Activated naive CD4-positive, alpha-beta T cell treated with anti-CD3 and anti-CD28 coated beads for 36 hours (primary cell): ENCODE measurements around the gene ELOB. TPM values are rescaled to one million over a fixed set of nuclear protein-coding genes. Genes with fewer than 3 reads are reported as not detected.
A peak's percentile ranks its signal among the peaks of the same experiment; 100 is the strongest.

Experiments
- CTCF ChIA-PET: fragments of 350-600 bp; sonication (Branson Sonifier 250); formaldehyde crosslinking; loops from one replicate; lab custom pipeline; 2021; ENCODE audit warnings: antibody characterized with exemption; lab: Charles Lee
- DNase-seq: peaks from one replicate; pipeline ENCODE4 v3.0.0-alpha.2; 2020
- H3K27ac Mint-ChIP-seq: one replicate; pipeline ENCODE4 v1.8.0; 2021; ENCODE audit warnings: mild to moderate bottlenecking, mixed read lengths
- H3K27me3 Mint-ChIP-seq: one replicate; pipeline ENCODE4 v1.8.0; 2021; ENCODE audit warnings: low read depth, mixed read lengths
- H3K36me3 Mint-ChIP-seq: one replicate; pipeline ENCODE4 v1.8.0; 2021; ENCODE audit warnings: low read depth, mixed read lengths
- H3K4me1 Mint-ChIP-seq: one replicate; pipeline ENCODE4 v1.8.0; 2021; ENCODE audit warnings: low read depth, mixed read lengths
- H3K4me3 Mint-ChIP-seq: one replicate; pipeline ENCODE4 v1.8.0; 2021; ENCODE audit warnings: mild to moderate bottlenecking, moderate library complexity, mixed read lengths
- H3K9me3 Mint-ChIP-seq: one replicate; pipeline ENCODE4 v1.8.0; 2021; ENCODE audit warnings: mixed read lengths
- intact Hi-C: fragments of 100-400 bp; cut with micrococcal nuclease; formaldehyde crosslinking; loops from one replicate; pipeline ENCODE4 v1.15.1; 2023
- total RNA-seq, 2 experiments: library from RNA; stranded (reverse); gene quantifications; one replicate each; pipeline ENCODE4 v1.2.3, GENCODE V29; 2021

Gene ELOB
- total RNA-seq, 2 experiments from 2014 or later: 177 to 189 TPM

GRCh38 chr16:2817340-2818271, 40.5 kb upstream of the ELOB start:
- Mint-ChIP-seq H3K9me3 (no peaks in the 10 kb centered on the region), H3K36me3 (no peaks in the 10 kb centered on the region), H3K4me3 (peak overlapping the region; percentile 36), H3K27ac (no peak overlapping the region), H3K27me3 (no peaks in the 10 kb centered on the region), H3K4me1 (no peaks in the 10 kb centered on the region)
- intact Hi-C loops: no loop called here
- no peak for DNase-seq
- CTCF ChIA-PET: no interaction called here

GRCh38 chr16:2816751-2817339, 39.8 kb upstream of the ELOB start, which contains the start of gene PRSS21:
Gene PRSS21, plus strand, starts transcription at chr16:2817237. Its CDS starts 32 bp downstream, at chr16:2817269.
- Mint-ChIP-seq H3K27ac (no peak within 1 kb of the TSS), H3K27me3 (no peaks in the 10 kb centered on the region), H3K4me1 (no peaks in the 10 kb centered on the region), H3K4me3 (peak within 1 kb of the TSS; percentile 36), H3K36me3 (no peaks in the 10 kb centered on the region), H3K9me3 (no peaks in the 10 kb centered on the region)
- intact Hi-C loops: no loop called here
- CTCF ChIA-PET: no interaction called here
- DNase-seq: no peak

GRCh38 chr16:2815299-2815771, 38.3 kb upstream of the ELOB start:
- H3K36me3 Mint-ChIP-seq: no peaks in the 10 kb centered on the region
- peaks cover 3% of the 10 kb centered on the region for H3K27me3 Mint-ChIP-seq
- no peaks in the 10 kb centered on the region for H3K4me1 Mint-ChIP-seq
- CTCF ChIA-PET: no interaction called here
- no peak overlapping the region for H3K27ac Mint-ChIP-seq
- H3K4me3 Mint-ChIP-seq: no peak overlapping the region
- intact Hi-C loops: no loop called here
- no peak for DNase-seq
- no peaks in the 10 kb centered on the region for H3K9me3 Mint-ChIP-seq

DNA sequence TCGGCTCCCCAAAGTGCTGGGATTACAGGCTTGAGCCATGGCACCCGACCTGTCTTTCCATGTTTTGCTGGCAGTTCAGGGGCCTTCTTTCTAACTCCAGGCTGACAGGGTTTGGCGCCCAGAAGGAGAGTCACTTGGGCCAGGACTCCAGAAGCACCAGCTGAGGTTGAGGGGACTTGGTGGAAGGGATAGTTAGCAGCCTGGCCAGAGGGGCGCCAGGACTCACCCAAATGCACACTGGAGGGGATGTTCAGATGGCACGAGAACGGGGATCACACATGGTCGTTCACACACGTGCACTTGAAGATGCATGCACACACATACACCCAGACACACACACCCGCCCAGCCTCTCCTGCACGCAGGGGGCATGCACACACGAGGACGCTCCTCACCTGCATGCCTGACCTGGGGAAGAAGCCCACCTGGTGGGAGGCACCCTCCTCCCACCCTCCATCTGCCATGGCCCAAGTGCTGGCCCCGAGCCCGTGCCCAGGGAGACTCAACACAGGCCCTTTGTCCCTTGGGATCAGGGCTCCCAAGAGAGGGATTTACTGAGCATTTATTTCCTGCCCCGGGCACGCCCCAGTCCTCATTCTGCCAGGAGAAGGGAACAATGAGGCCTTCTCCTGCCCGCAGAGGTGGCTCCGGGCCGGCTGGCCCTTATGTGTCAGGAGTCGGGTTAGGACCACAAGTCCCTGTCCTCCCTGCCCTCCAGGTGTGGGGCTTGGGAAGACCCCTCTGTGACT, 37.6 kb upstream of the ELOB start:
- no peaks in the 10 kb centered on the region for H3K4me1 Mint-ChIP-seq
- H3K36me3 Mint-ChIP-seq: no peaks in the 10 kb centered on the region
- CTCF ChIA-PET: interaction anchor here (0.9 to 1.2 kb wide), 2 partner anchors 9 to 24 kb away, joined by 3 to 4 read pairs; no protein-coding TSS in a partner anchor
- intact Hi-C loops: no loop called here
- DNase-seq: no peak
- H3K9me3 Mint-ChIP-seq: no peaks in the 10 kb centered on the region
- peaks cover 6% of the 10 kb centered on the region for H3K27me3 Mint-ChIP-seq
- no peak overlapping the region for H3K27ac Mint-ChIP-seq
- H3K4me3 Mint-ChIP-seq: no peak overlapping the region

DNA sequence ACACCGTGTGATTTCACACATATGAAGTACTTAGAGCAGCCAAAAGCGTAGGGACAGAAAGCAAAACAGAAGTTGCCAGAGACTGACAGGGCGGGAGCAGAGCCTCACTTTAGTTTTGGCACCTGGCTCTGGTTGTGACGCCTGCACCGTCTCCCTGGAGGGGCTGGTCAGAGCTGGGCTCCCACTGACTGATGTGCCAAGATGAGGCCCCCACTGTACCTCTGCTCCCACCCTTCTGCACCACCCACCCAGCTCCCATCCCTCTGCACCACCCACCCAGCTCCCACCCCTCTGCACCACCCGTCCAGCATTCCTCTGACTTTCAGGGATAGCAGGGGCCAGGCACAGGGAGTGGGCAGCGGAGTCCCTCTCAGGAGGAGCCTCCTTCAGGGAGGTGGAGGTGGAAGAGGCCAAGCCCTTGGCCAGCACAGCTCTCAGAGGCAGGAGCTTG, 36.7 kb upstream of the ELOB start:
- Mint-ChIP-seq H3K27me3 (peaks cover 10% of the 10 kb centered on the region), H3K4me3 (no peak overlapping the region), H3K9me3 (no peaks in the 10 kb centered on the region), H3K4me1 (no peaks in the 10 kb centered on the region), H3K27ac (no peak overlapping the region), H3K36me3 (no peaks in the 10 kb centered on the region)
- CTCF ChIA-PET: interaction anchor here (0.9 to 1.2 kb wide), 2 partner anchors 10 to 25 kb away, joined by 3 to 4 read pairs; no protein-coding TSS in a partner anchor
- intact Hi-C loops: no loop called here
- DNase-seq: no peak

DNA sequence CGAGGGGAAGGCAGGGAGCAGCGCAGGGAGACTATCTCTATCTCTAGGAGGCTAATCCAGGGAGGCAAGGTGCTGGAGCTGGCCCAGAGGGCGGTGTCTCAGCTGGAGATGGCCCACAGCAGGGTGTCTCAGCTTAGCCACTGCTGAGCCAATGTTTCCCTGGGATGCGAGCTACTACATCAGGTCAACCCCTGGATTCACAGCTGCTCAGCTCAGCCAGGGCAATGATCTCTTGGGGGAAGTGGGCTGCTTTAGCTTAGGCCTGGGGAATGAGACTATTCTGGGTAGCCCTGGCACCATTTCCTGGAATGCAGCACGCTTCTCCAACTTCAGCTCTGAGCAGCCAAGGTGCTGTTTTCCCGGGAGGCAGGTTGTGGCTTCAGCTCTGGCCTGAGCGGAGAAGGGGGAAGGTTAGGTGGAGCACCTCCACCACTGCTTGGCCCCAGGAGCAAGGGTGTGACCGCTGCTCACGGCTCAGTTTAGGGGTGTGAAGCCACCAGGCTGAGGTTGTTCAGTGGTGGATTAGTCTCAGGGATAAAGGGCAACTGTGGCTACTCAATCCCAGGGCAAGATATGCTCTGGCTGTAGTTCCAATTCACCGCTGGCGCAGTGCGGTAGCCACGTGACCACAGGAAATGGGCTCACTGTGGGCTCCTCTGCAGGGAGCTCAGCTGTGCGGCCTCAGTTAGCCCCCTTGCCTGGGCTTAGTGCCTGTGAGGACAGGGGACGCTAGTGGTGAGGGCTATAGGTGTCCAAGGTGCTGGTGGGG, 34.8 kb upstream of the ELOB start:
- Mint-ChIP-seq H3K27me3 (peaks cover 14% of the 10 kb centered on the region), H3K9me3 (no peaks in the 10 kb centered on the region), H3K4me3 (no peak overlapping the region), H3K27ac (no peak overlapping the region), H3K4me1 (no peaks in the 10 kb centered on the region), H3K36me3 (no peaks in the 10 kb centered on the region)
- intact Hi-C loops: no loop called here
- CTCF ChIA-PET: interaction anchor here (0.8 kb wide), 1 partner anchor 27 kb away, joined by 4 read pairs; no protein-coding TSS in a partner anchor
- DNase-seq: no peak

GRCh38 chr16:2810651-2811050, 33.6 kb upstream of the ELOB start:
- Mint-ChIP-seq H3K4me1 (no peaks in the 10 kb centered on the region), H3K27ac (no peak overlapping the region), H3K27me3 (peaks cover 14% of the 10 kb centered on the region), H3K4me3 (no peak overlapping the region), H3K36me3 (no peaks in the 10 kb centered on the region), H3K9me3 (no peaks in the 10 kb centered on the region)
- intact Hi-C loops: no loop called here
- CTCF ChIA-PET: no interaction called here
- DNase-seq: no peak

GRCh38 chr16:2809149-2809760, 32.2 kb upstream of the ELOB start:
- peaks cover 14% of the 10 kb centered on the region for H3K27me3 Mint-ChIP-seq

GRCh38 chr16:2808181-2808580, 31.1 kb upstream of the ELOB start:
- Mint-ChIP-seq H3K9me3 (peaks cover 13% of the 10 kb centered on the region), H3K4me3 (no peak overlapping the region), H3K27ac (no peak overlapping the region), H3K27me3 (peaks cover 15% of the 10 kb centered on the region), H3K36me3 (no peaks in the 10 kb centered on the region), H3K4me1 (no peaks in the 10 kb centered on the region)
- CTCF ChIA-PET: no interaction called here
- DNase-seq: no peak
- intact Hi-C loops: no loop called here

More at GRCh38 chr16:2809149-2809760, 32.2 kb upstream of the ELOB start:
- H3K9me3 Mint-ChIP-seq: peaks cover 5% of the 10 kb centered on the region
- DNase-seq: no peak
- no peaks in the 10 kb centered on the region for H3K4me1 Mint-ChIP-seq
- no peaks in the 10 kb centered on the region for H3K36me3 Mint-ChIP-seq
- no peak overlapping the region for H3K27ac Mint-ChIP-seq
- H3K4me3 Mint-ChIP-seq: no peak overlapping the region
- CTCF ChIA-PET: no interaction called here
- intact Hi-C loops: no loop called here

GRCh38 chr16:2806286-2806685, 29.2 kb upstream of the ELOB start:
- no peak overlapping the region for H3K27ac Mint-ChIP-seq
- intact Hi-C loops: no loop called here
- no peak for DNase-seq
- CTCF ChIA-PET: no interaction called here
- H3K4me3 Mint-ChIP-seq: no peak overlapping the region
- peaks cover 14% of the 10 kb centered on the region for H3K27me3 Mint-ChIP-seq
- no peaks in the 10 kb centered on the region for H3K36me3 Mint-ChIP-seq
- H3K4me1 Mint-ChIP-seq: no peaks in the 10 kb centered on the region
- H3K9me3 Mint-ChIP-seq: peaks cover 13% of the 10 kb centered on the region

DNA sequence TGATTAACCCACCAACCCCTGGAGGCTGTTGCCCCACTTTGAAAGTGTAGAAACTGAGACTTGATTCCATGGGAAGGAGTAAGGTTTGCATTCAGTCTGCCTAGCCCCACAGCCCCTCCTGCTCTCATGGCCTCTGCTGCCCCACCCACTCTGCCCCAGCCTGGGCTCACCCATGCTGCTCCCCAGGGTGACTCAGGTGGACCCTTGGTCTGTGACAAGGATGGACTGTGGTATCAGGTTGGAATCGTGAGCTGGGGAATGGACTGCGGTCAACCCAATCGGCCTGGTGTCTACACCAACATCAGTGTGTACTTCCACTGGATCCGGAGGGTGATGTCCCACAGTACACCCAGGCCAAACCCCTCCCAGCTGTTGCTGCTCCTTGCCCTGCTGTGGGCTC, 27.6 kb upstream of the ELOB start:
- Mint-ChIP-seq H3K27ac (no peak overlapping the region), H3K9me3 (peaks cover 13% of the 10 kb centered on the region), H3K27me3 (peaks cover 10% of the 10 kb centered on the region), H3K4me3 (no peak overlapping the region), H3K36me3 (no peaks in the 10 kb centered on the region), H3K4me1 (no peaks in the 10 kb centered on the region)
- DNase-seq: no peak
- intact Hi-C loops: no loop called here
- CTCF ChIA-PET: interaction anchor here (0.6 kb wide), 1 partner anchor 122 kb away, joined by 3 read pairs; no protein-coding TSS in a partner anchor
